HEK293 (cell line): ENCODE results near the gene MCM5.

Experiments used
- CTCF ChIA-PET: fragments of 350-600 bp; formaldehyde crosslinking; extraction: SDS; loops from one replicate; lab custom pipeline; 2021; ENCODE audit warnings: antibody characterized with exemption; lab: Yijun Ruan, JAX
- POLR2A ChIA-PET: fragments of 300-600 bp; formaldehyde crosslinking; extraction: SDS; loops from one replicate; lab custom pipeline; 2020; ENCODE audit warnings: antibody characterized with exemption, inconsistent platforms; lab: Yijun Ruan, JAX
- H3K27ac ChIP-seq: fragments of 200-500 bp; sonication (Bioruptor generic); 2 replicates; pipeline ENCODE4 v1.5.1; 2014; ENCODE audit warnings: low read depth, low read length, control low read depth, inconsistent platforms; ENCODE audit errors: extremely low read depth
- H3K36me3 ChIP-seq, 2 experiments: fragments of 200-500 bp in 1 of 2; sonication (Bioruptor generic) in 1 of 2; 1 replicate in 1 of 2; 2 replicates in 1 of 2; pipeline ENCODE4 v1.5.1; 2014 to 2017; ENCODE audit warnings: inconsistent platforms in 2 of 2, low read length in 2 of 2; ENCODE audit not compliant: control insufficient read depth in 2 of 2, insufficient read depth in 1 of 2
- H3K4me1 ChIP-seq: fragments of 200-500 bp; sonication (Bioruptor generic); 2 replicates; pipeline ENCODE4 v1.5.1; 2014; ENCODE audit warnings: mild to moderate bottlenecking, low read length, inconsistent platforms; ENCODE audit not compliant: control insufficient read depth, insufficient read depth
- H3K4me3 ChIP-seq: 2 replicates; pipeline ENCODE4 v1.5.1; 2011; ENCODE audit warnings: low read depth, mild to moderate bottlenecking, control low read depth, low read length, moderate library complexity
- H3K9me3 ChIP-seq: fragments of 200-500 bp; sonication (Bioruptor generic); 2 replicates; pipeline ENCODE4 v1.5.1; 2014; ENCODE audit warnings: low read depth, low read length, inconsistent platforms; ENCODE audit not compliant: control insufficient read depth, insufficient read depth
- KLF7 ChIP-seq: fragments of 450-650 bp; formaldehyde crosslinking; IDR thresholded peaks from 2 replicates; pipeline ENCODE4 v1.5.1; 2016; ENCODE audit warnings: missing biosample characterization, missing genetic modification characterization, borderline replicate concordance
- PRDM4 ChIP-seq: fragments of 450-650 bp; formaldehyde crosslinking; IDR thresholded peaks from 2 replicates; pipeline ENCODE4 v1.5.1; 2017; ENCODE audit warnings: missing biosample characterization, missing genetic modification characterization
- YY2 ChIP-seq: fragments of 450-650 bp; formaldehyde crosslinking; IDR thresholded peaks from 2 replicates; pipeline ENCODE4 v1.5.1; 2016; ENCODE audit warnings: missing biosample characterization, missing genetic modification characterization
- ZBTB20 ChIP-seq: fragments of 450-650 bp; formaldehyde crosslinking; IDR thresholded peaks from 2 replicates; pipeline ENCODE4 v1.5.1; 2016; ENCODE audit warnings: missing biosample characterization, missing genetic modification characterization
- ZBTB6 ChIP-seq: fragments of 450-650 bp; formaldehyde crosslinking; IDR thresholded peaks from 2 replicates; pipeline ENCODE4 v1.5.1; 2017; ENCODE audit warnings: missing biosample characterization, missing genetic modification characterization
- ZBTB7A ChIP-seq: fragments of 450-650 bp; formaldehyde crosslinking; IDR thresholded peaks from 2 replicates; pipeline ENCODE4 v1.5.1; 2016; ENCODE audit warnings: low read depth, missing biosample characterization, missing genetic modification characterization
- ZNF239 ChIP-seq: fragments of 450-650 bp; formaldehyde crosslinking; IDR thresholded peaks from 2 replicates; pipeline ENCODE4 v1.5.1; 2016; ENCODE audit warnings: missing biosample characterization, missing genetic modification characterization
- ZNF335 ChIP-seq: fragments of 450-650 bp; formaldehyde crosslinking; conservative IDR thresholded peaks from 2 replicates; pipeline ENCODE4 v1.5.1; 2016; ENCODE audit warnings: missing biosample characterization, missing genetic modification characterization
- ZNF362 ChIP-seq: fragments of 450-650 bp; formaldehyde crosslinking; IDR thresholded peaks from 2 replicates; pipeline ENCODE4 v1.5.1; 2016; ENCODE audit warnings: missing biosample characterization, missing genetic modification characterization
- ZNF530 ChIP-seq: fragments of 450-650 bp; formaldehyde crosslinking; IDR thresholded peaks from 2 replicates; pipeline ENCODE4 v1.5.1; 2016; ENCODE audit warnings: low read depth, missing biosample characterization, missing genetic modification characterization
- ZNF544 ChIP-seq: fragments of 450-650 bp; formaldehyde crosslinking; IDR thresholded peaks from 2 replicates; pipeline ENCODE4 v1.5.0; 2017; ENCODE audit warnings: missing biosample characterization, missing genetic modification characterization
- ZNF623 ChIP-seq: fragments of 450-650 bp; formaldehyde crosslinking; IDR thresholded peaks from 2 replicates; pipeline ENCODE4 v1.5.1; 2016; ENCODE audit warnings: missing biosample characterization, missing genetic modification characterization
- ZNF624 ChIP-seq: fragments of 450-650 bp; formaldehyde crosslinking; IDR thresholded peaks from 2 replicates; pipeline ENCODE4 v1.5.1; 2017; ENCODE audit warnings: missing biosample characterization, missing genetic modification characterization
- ZNF660 ChIP-seq: fragments of 450-650 bp; IDR thresholded peaks from 2 replicates; pipeline ENCODE4 v1.5.1; 2018; ENCODE audit warnings: missing biosample characterization, mild to moderate bottlenecking, missing genetic modification characterization
- ZNF677 ChIP-seq: fragments of 450-650 bp; IDR thresholded peaks from 2 replicates; pipeline ENCODE4 v1.5.0; 2018; ENCODE audit warnings: missing biosample characterization, mild to moderate bottlenecking, missing genetic modification characterization, moderate library complexity
- ZNF777 ChIP-seq: fragments of 450-650 bp; formaldehyde crosslinking; IDR thresholded peaks from 2 replicates; pipeline ENCODE4 v1.5.1; 2017; ENCODE audit warnings: missing biosample characterization, missing genetic modification characterization, borderline replicate concordance
- TF ChIP-seq, protein P1 (sequence below): fragments of 450-650 bp; formaldehyde crosslinking; IDR thresholded peaks from 2 replicates; pipeline ENCODE4 v1.5.1; 2017; ENCODE audit warnings: missing biosample characterization, mild to moderate bottlenecking, missing genetic modification characterization, moderate library complexity
- TF ChIP-seq, protein P2 (sequence below): fragments of 450-650 bp; formaldehyde crosslinking; conservative IDR thresholded peaks from 2 replicates; pipeline ENCODE4 v1.5.1; 2016; ENCODE audit warnings: low read depth, missing biosample characterization, missing genetic modification characterization
- TF ChIP-seq, protein P3 (sequence below): IDR thresholded peaks from 2 replicates; pipeline ENCODE4 v1.6.1; 2011; ENCODE audit warnings: mild to moderate bottlenecking, low read depth, low read length, borderline replicate concordance

MCM5 gene

DNA sequence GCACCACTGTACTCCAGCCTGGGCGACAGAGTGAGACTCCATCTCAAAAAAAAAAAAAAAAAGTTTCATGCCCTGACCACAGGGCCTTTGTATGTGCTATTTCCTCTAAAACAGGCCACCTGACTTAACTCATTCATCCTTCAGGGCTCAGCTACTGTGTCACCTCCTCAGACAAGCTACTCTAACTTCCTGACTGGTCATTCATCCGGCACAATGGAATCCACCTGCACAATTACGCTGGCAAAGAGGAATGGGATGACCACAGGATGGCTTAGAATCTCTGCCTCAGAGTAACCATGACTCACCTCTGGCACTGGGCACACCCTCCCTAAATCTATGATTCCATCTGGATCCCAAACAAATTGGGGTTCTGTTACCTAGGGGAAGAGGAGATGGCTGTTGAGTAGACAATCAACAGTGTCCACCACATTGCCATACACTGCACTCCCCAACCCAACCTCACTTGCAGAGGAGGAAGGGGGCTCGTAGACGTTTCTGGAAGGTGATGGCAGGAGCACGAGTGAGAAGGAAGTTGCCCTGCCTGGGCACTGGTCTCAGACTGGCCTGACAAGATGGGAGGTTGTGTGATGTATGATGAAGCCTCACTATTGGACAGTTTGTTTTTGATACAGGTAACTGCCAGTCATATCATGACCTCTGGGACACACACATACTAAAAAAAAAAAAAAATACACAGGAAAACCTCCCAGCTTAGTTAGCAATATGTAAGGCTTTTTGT, 41.9 kb upstream of the MCM5 start:
- H3K4me3 ChIP-seq, result no peak overlapping the region
- H3K9me3 ChIP-seq, result no peaks in the 10 kb centered on the region
- no peak for TF ChIP-seq ZNF335 (tag by site-specific recombination)
- TF ChIP-seq ZNF623 (tag by site-specific recombination), result peak; percentile 98
- no peaks in the 10 kb centered on the region for H3K36me3 ChIP-seq
- H3K4me1 ChIP-seq, result peaks cover 2% of the 10 kb centered on the region; the same call in 1 of the 2 replicates
- POLR2A ChIA-PET, result interaction anchor here (0.5 kb wide), 1 partner anchor 9 kb away, joined by 5 read pairs; no protein-coding TSS in a partner anchor
- no peak overlapping the region for H3K27ac ChIP-seq
- CTCF ChIA-PET, result interaction anchor here (0.6 to 1.7 kb wide), 2 partner anchors 73 to 208 kb away, joined by 4 to 8 read pairs; no protein-coding TSS in a partner anchor

DNA sequence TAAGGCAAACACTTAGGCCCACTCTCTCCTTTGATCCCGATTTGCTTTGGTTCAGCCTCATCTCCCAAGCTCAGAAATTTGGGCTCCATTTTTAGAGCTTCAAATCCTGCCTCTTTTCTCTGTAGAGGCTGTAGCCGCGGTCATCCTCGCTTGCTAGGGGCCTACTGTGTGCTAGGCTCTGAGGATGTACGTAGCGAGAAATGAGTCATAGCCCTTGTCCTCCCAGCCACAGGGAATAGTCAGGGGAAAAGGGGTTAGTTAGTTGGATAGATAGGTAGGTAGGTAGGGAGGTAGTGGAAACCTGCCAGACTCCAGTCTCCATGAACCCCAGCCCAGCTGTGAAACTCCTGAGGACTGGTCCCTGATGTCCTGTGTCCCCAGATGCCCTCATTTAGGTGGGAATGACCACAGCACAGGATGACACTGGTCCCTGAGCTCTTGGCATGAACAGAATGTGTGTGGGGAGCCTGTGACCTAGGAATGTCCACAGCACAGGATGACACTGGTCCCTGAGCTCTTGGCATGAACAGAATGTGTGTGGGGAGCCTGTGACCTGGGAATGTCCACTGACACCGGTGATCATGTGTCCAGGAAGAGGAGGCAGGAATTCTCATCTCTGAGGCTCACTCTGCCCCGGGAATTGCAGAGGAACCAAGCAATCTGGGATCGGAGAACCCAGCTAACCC, 40.4 kb upstream of the MCM5 start:
- Histone ChIP-seq H3K4me1 (peaks cover 2% of the 10 kb centered on the region; the same call in 1 of the 2 replicates), H3K9me3 (no peaks in the 10 kb centered on the region), H3K36me3 (no peaks in the 10 kb centered on the region), H3K27ac (no peak overlapping the region), H3K4me3 (no peak overlapping the region)
- POLR2A ChIA-PET, result no interaction called here
- CTCF ChIA-PET, result interaction anchor here (0.6 to 4.1 kb wide), 7 partner anchors 9 to 325 kb away, joined by 3 to 20 read pairs (median 4); partner anchors contain the start of gene HMOX1
- TF ChIP-seq ZNF362 (tag by site-specific recombination), result no peak
- TF ChIP-seq ZNF530 (tag by site-specific recombination), result no peak
- no peak for TF ChIP-seq YY2 (tag by site-specific recombination)
- no peak for TF ChIP-seq KLF7 (tag by site-specific recombination)
- TF ChIP-seq ZNF624 (tag by site-specific recombination), result no peak
- no peak for TF ChIP-seq ZNF239 (tag by site-specific recombination)
- TF ChIP-seq, protein P1, sequence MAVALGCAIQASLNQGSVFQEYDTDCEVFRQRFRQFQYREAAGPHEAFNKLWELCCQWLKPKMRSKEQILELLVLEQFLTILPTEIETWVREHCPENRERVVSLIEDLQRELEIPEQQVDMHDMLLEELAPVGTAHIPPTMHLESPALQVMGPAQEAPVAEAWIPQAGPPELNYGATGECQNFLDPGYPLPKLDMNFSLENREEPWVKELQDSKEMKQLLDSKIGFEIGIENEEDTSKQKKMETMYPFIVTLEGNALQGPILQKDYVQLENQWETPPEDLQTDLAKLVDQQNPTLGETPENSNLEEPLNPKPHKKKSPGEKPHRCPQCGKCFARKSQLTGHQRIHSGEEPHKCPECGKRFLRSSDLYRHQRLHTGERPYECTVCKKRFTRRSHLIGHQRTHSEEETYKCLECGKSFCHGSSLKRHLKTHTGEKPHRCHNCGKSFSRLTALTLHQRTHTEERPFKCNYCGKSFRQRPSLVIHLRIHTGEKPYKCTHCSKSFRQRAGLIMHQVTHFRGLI (tag by site-specific recombination), result no peak
- no peak for TF ChIP-seq ZNF677
- TF ChIP-seq, protein P2, sequence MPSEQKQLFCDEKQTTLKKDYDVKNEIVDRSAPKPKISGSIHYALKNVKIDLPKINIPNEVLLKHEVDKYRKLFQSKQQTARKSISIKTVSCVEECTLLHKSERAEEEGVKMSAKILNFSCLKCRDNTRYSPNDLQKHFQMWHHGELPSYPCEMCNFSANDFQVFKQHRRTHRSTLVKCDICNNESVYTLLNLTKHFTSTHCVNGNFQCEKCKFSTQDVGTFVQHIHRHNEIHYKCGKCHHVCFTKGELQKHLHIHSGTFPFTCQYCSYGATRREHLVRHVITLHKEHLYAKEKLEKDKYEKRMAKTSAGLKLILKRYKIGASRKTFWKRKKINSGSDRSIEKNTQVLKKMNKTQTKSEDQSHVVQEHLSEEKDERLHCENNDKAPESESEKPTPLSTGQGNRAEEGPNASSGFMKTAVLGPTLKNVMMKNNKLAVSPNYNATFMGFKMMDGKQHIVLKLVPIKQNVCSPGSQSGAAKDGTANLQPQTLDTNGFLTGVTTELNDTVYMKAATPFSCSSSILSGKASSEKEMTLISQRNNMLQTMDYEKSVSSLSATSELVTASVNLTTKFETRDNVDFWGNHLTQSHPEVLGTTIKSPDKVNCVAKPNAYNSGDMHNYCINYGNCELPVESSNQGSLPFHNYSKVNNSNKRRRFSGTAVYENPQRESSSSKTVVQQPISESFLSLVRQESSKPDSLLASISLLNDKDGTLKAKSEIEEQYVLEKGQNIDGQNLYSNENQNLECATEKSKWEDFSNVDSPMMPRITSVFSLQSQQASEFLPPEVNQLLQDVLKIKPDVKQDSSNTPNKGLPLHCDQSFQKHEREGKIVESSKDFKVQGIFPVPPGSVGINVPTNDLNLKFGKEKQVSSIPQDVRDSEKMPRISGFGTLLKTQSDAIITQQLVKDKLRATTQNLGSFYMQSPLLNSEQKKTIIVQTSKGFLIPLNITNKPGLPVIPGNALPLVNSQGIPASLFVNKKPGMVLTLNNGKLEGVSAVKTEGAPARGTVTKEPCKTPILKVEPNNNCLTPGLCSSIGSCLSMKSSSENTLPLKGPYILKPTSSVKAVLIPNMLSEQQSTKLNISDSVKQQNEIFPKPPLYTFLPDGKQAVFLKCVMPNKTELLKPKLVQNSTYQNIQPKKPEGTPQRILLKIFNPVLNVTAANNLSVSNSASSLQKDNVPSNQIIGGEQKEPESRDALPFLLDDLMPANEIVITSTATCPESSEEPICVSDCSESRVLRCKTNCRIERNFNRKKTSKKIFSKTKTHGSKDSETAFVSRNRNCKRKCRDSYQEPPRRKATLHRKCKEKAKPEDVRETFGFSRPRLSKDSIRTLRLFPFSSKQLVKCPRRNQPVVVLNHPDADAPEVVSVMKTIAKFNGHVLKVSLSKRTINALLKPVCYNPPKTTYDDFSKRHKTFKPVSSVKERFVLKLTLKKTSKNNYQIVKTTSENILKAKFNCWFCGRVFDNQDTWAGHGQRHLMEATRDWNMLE (tag by site-specific recombination), result no peak
- no peak for TF ChIP-seq ZNF777 (tag by site-specific recombination)
- TF ChIP-seq, protein P3, sequence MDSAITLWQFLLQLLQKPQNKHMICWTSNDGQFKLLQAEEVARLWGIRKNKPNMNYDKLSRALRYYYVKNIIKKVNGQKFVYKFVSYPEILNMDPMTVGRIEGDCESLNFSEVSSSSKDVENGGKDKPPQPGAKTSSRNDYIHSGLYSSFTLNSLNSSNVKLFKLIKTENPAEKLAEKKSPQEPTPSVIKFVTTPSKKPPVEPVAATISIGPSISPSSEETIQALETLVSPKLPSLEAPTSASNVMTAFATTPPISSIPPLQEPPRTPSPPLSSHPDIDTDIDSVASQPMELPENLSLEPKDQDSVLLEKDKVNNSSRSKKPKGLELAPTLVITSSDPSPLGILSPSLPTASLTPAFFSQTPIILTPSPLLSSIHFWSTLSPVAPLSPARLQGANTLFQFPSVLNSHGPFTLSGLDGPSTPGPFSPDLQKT, result no peak
- no peak for TF ChIP-seq ZNF660 (tag by site-specific recombination)
- no peak for TF ChIP-seq ZBTB6
- TF ChIP-seq ZNF544 (tag by site-specific recombination), result no peak
- no peak for TF ChIP-seq ZBTB20 (tag by site-specific recombination)
- TF ChIP-seq PRDM4 (tag by site-specific recombination), result no peak
- TF ChIP-seq ZBTB7A (tag by site-specific recombination), result no peak
